Liver (tissue), 9 donors: ENCODE results near the gene PMM2. TPM values are rescaled to one million over a fixed set of nuclear protein-coding genes. Genes with fewer than 3 reads are reported as not detected.

Experiments
- DNase-seq: peaks from one replicate; pipeline ENCODE4 v3.0.0-alpha.2; 2017; ENCODE audit warnings: low spot score
- H3K27ac ChIP-seq, 2 donors: one replicate each; pipeline ENCODE4 v1.7.0; 2013; ENCODE audit warnings: inconsistent platforms in 2 of 2, low read length in 2 of 2, control low read depth in 1 of 2, low read depth in 1 of 2, mild to moderate bottlenecking in 1 of 2
- H3K27me3 ChIP-seq, 4 donors: one replicate each; pipeline versions ENCODE4 v1.6.1 to v1.7.0; 2013; ENCODE audit warnings: low read length in 3 of 4, inconsistent platforms in 1 of 4, mild to moderate bottlenecking in 1 of 4, moderate library complexity in 1 of 4; ENCODE audit not compliant: control insufficient read depth in 4 of 4, insufficient read depth in 4 of 4
- H3K36me3 ChIP-seq, 4 donors: one replicate each; pipeline versions ENCODE4 v1.6.1 to v1.7.0; 2013; ENCODE audit warnings: low read length in 3 of 4, mild to moderate bottlenecking in 3 of 4, low read depth in 1 of 4, moderate library complexity in 1 of 4; ENCODE audit not compliant: control insufficient read depth in 4 of 4, insufficient read depth in 3 of 4
- H3K4me1 ChIP-seq, 4 donors: one replicate each; pipeline versions ENCODE4 v1.6.1 to v1.7.0; 2013; ENCODE audit warnings: low read length in 3 of 4, mild to moderate bottlenecking in 3 of 4, moderate library complexity in 1 of 4; ENCODE audit not compliant: control insufficient read depth in 4 of 4, insufficient read depth in 4 of 4
- H3K4me3 ChIP-seq, 3 donors: one replicate each; pipeline versions ENCODE4 v1.6.1 to v1.7.0; 2013; ENCODE audit warnings: low read length in 3 of 3, control low read depth in 1 of 3, low read depth in 1 of 3, mild to moderate bottlenecking in 1 of 3
- H3K9ac ChIP-seq, 2 donors: one replicate each; pipeline ENCODE4 v1.7.0; 2013; ENCODE audit warnings: low read length in 2 of 2, mild to moderate bottlenecking in 2 of 2, moderate library complexity in 2 of 2, control low read depth in 1 of 2, low read depth in 1 of 2
- H3K9me3 ChIP-seq, 4 donors: one replicate each; pipeline versions ENCODE4 v1.6.1 to v1.7.0; 2013; ENCODE audit warnings: low read length in 3 of 4; ENCODE audit not compliant: control insufficient read depth in 4 of 4
- CTCF ChIP-seq: fragments of 150-350 bp; IDR thresholded peaks from 2 replicates; pipeline ENCODE4 v1.5.1; 2017; ENCODE audit warnings: improper control_type of control experiment, low read depth, low read length; ENCODE audit not compliant: missing input control
- EGR1 ChIP-seq, 2 donors: IDR thresholded peaks; 2 replicates each; pipeline ENCODE4 v1.6.1; 2016 to 2018; ENCODE audit warnings: antibody characterized with exemption in 2 of 2, low read depth in 2 of 2
- HNF4G ChIP-seq: IDR thresholded peaks from 2 replicates; pipeline ENCODE4 v1.6.1; 2016; ENCODE audit warnings: antibody characterized with exemption
- REST ChIP-seq: IDR thresholded peaks from 2 replicates; pipeline ENCODE4 v1.6.1; 2016; ENCODE audit warnings: antibody characterized with exemption, mild to moderate bottlenecking
- RXRA ChIP-seq, 2 donors: IDR thresholded peaks; 2 replicates each; pipeline ENCODE4 v1.6.1; 2017 to 2018; ENCODE audit warnings: antibody characterized with exemption in 2 of 2, mild to moderate bottlenecking in 1 of 2
- ZBTB33 ChIP-seq: IDR thresholded peaks from 2 replicates; pipeline ENCODE4 v1.6.1; 2016; ENCODE audit warnings: antibody characterized with exemption
- WGBS: extraction: QIAGEN DNeasy Blood & Tissue Kit; methylation state at CpG from one replicate; pipeline ENCODE4 v1.1.7; 2013; 5-methylcytosine and 5-hydroxymethylcytosine counted together
- polyA plus RNA-seq, 2 donors: library from polyadenylated mRNA; stranded (reverse) in 1 of 2; unstranded in 1 of 2; fragments of 200-250 nt in 1 of 2; fragments of >200 nt in 1 of 2; fragmentation: Nextera tagmentation in 1 of 2; extraction: Ambion mirVana in 1 of 2; gene quantifications; one replicate each; pipeline versions ENCODE4 v1.2.1 to v1.2.3, GENCODE V29; 2013 to 2015
- total RNA-seq, 2 donors: library from RNA; depleted of rRNA; stranded (reverse); fragments of >200 nt; gene quantifications; one replicate each; pipeline ENCODE4 v1.2.3, GENCODE V29; 2014
- donor health status: healthy.
- donor health status: healthy.
- donor health status: healthy.
- donor health status: healthy.
- donor health status: healthy.

Gene PMM2
- total and polyA plus RNA-seq, 4 donors: 6.8 to 38.9 (median 30.0) TPM

- Histone ChIP-seq H3K4me1 (no peaks in the 10 kb centered on the region), H3K36me3 (peaks cover 3 to 71% (median 45%) of the 10 kb centered on the region in 4 donors)
- DNase-seq: no peak
These were observed 28.9 kb upstream of the PMM2 start for GRCh38 chr16:8768692-8769091.

More at GRCh38 chr16:8768692-8769091, 28.9 kb upstream of the PMM2 start:
- no peak overlapping the region for H3K27ac ChIP-seq
- no peak overlapping the region for H3K4me3 ChIP-seq
- no peak for TF ChIP-seq CTCF
- no peak for TF ChIP-seq HNF4G
- TF ChIP-seq RXRA (IDR thresholded peaks at IDR 0.05): no peak
- TF ChIP-seq REST: no peak
- no peak for TF ChIP-seq EGR1 (IDR thresholded peaks at IDR 0.05; ENCODE audit: low read depth in 2 of 2)
- TF ChIP-seq ZBTB33: no peak
- no peaks in the 10 kb centered on the region for H3K9me3 ChIP-seq
- H3K9ac ChIP-seq: no peak overlapping the region
- WGBS: 92% methylated on average over 12 of the region's 12 CpGs
- no peaks in the 10 kb centered on the region for H3K27me3 ChIP-seq
